Breast epithelium (tissue), 4 donors: ENCODE data around the gene NIPAL3. TPM values are rescaled to one million over a fixed set of nuclear protein-coding genes. Genes with fewer than 3 reads are reported as not detected.
A peak's percentile ranks its signal among the peaks of the same experiment; 100 is the strongest.

ENCODE experiments used
- DNase-seq, 2 donors: peaks; one replicate each; pipeline ENCODE4 v3.0.0-alpha.2; 2019; ENCODE audit warnings: low spot score in 2 of 2
- H3K27ac ChIP-seq, 2 donors: fragments of 200-600 bp; sonication (generic) in 1 of 2; one replicate each; pipeline ENCODE4 v1.5.1; 2016 to 2019; ENCODE audit warnings: mild to moderate bottlenecking in 1 of 2
- H3K27me3 ChIP-seq, 2 donors: fragments of 200-600 bp; sonication (generic) in 1 of 2; one replicate each; pipeline versions ENCODE4 v1.5.1 to v1.6.0; 2017 to 2019; ENCODE audit warnings: control low read depth in 1 of 2, mild to moderate bottlenecking in 1 of 2
- H3K36me3 ChIP-seq: fragments of 200-600 bp; one replicate; pipeline ENCODE4 v1.5.1; 2019
- H3K4me1 ChIP-seq, 2 donors: fragments of 200-600 bp; sonication (generic); one replicate each; pipeline ENCODE4 v1.5.1; 2016 to 2019; ENCODE audit warnings: control low read depth in 1 of 2
- H3K4me3 ChIP-seq, 3 donors: fragments of 200-600 bp; sonication (generic); 1 replicate in 2 of 3; 2 replicates in 1 of 3; pipeline ENCODE4 v1.5.1; 2016 to 2019; ENCODE audit warnings: mild to moderate bottlenecking in 3 of 3, moderate library complexity in 2 of 3
- H3K9me3 ChIP-seq, 2 donors: fragments of 200-600 bp; sonication (generic) in 1 of 2; one replicate each; pipeline ENCODE4 v1.5.1; 2016 to 2019; ENCODE audit warnings: control low read depth in 1 of 2
- CTCF ChIP-seq, 3 donors: fragments of 450-650 bp; IDR thresholded peaks; one replicate each; pipeline ENCODE4 v1.5.1; 2016 to 2017; ENCODE audit warnings: antibody characterized with exemption in 3 of 3, mild to moderate bottlenecking in 3 of 3, moderate library complexity in 3 of 3
- POLR2A ChIP-seq: fragments of 450-650 bp; IDR thresholded peaks from one replicate; pipeline ENCODE4 v1.6.1; 2016; ENCODE audit warnings: antibody characterized with exemption, mild to moderate bottlenecking, moderate library complexity
- POLR2AphosphoS5 ChIP-seq, 3 donors: sonication (generic); formaldehyde crosslinking; IDR thresholded peaks; one replicate each; pipeline ENCODE4 v1.6.1; 2017; ENCODE audit warnings: antibody characterized with exemption in 3 of 3
- intact Hi-C: fragments of 100-400 bp; cut with DNase I; formaldehyde crosslinking; loops from one replicate; pipeline ENCODE4 v1.15.1; 2023; ENCODE audit warnings: low total_unique reads
- total RNA-seq, 3 donors: library from RNA; depleted of rRNA; stranded (reverse); fragments of >200 nt; gene quantifications; one replicate each; pipeline ENCODE4 v1.1.0, GENCODE V29; 2016

Gene NIPAL3
- total RNA-seq, 3 donors from 2014 or later: 13.4 to 67.6 (median 28.5) TPM

- Histone ChIP-seq H3K36me3 (no peaks in the 10 kb centered on the region), H3K9me3 (peaks cover 0 to 4% of the 10 kb centered on the region in 2 donors), H3K27me3 (no peaks in the 10 kb centered on the region), H3K4me1 (no peaks in the 10 kb centered on the region), H3K4me3 (no peak overlapping the region), H3K27ac (no peak overlapping the region)
- TF ChIP-seq POLR2AphosphoS5 (IDR thresholded peaks at IDR 0.05) (no peak), POLR2A (no peak), CTCF (IDR thresholded peaks at IDR 0.05) (no peak)
- no peak for DNase-seq
- intact Hi-C loops: no loop called here
Observed at GRCh38 chr1:24493785-24494184, 78.2 kb downstream of the NIPAL3 start.

GRCh38 chr1:24498589-24498988 is 83.0 kb downstream of the NIPAL3 start:
- TF ChIP-seq POLR2AphosphoS5 (IDR thresholded peaks at IDR 0.05): no peak
- TF ChIP-seq POLR2A: no peak
- no peak for TF ChIP-seq CTCF (IDR thresholded peaks at IDR 0.05)
- intact Hi-C loops: no loop called here
- no peaks in the 10 kb centered on the region for H3K9me3 ChIP-seq
- H3K36me3 ChIP-seq: no peaks in the 10 kb centered on the region
- no peaks in the 10 kb centered on the region for H3K27me3 ChIP-seq
- H3K27ac ChIP-seq: no peak overlapping the region
- H3K4me1 ChIP-seq: no peaks in the 10 kb centered on the region
- no peak overlapping the region for H3K4me3 ChIP-seq
- DNase-seq: no peak

GRCh38 chr1:24500448-24501048 is 84.9 kb downstream of the NIPAL3 start:
- H3K4me3 ChIP-seq: no peak overlapping the region
- TF ChIP-seq POLR2A (no peak), CTCF (IDR thresholded peaks at IDR 0.05) (no peak), POLR2AphosphoS5 (IDR thresholded peaks at IDR 0.05) (no peak)
- intact Hi-C loops: no loop called here
- H3K9me3 ChIP-seq: no peaks in the 10 kb centered on the region
- H3K36me3 ChIP-seq: no peaks in the 10 kb centered on the region
- DNase-seq: no peak
- H3K27me3 ChIP-seq: no peaks in the 10 kb centered on the region
- H3K4me1 ChIP-seq: no peaks in the 10 kb centered on the region
- H3K27ac ChIP-seq: no peak overlapping the region

- intact Hi-C loops: no loop called here
- no peak for TF ChIP-seq POLR2AphosphoS5 (IDR thresholded peaks at IDR 0.05)
- no peak for TF ChIP-seq POLR2A
- DNase-seq: peak in 1 of 2 donors; percentile 22
- H3K9me3 ChIP-seq: no peaks in the 10 kb centered on the region
- peak overlapping the region; percentile 95 to 96 for H3K27ac ChIP-seq
- H3K27me3 ChIP-seq: no peaks in the 10 kb centered on the region
- no peaks in the 10 kb centered on the region for H3K4me1 ChIP-seq
- H3K36me3 ChIP-seq: no peaks in the 10 kb centered on the region
- peak overlapping the region; percentile 74 to 78 (median 74) for H3K4me3 ChIP-seq
Observed at GRCh38 chr1:24501371-24502064, 85.9 kb downstream of the NIPAL3 start.

- intact Hi-C loops: no loop called here
- no peaks in the 10 kb centered on the region for H3K36me3 ChIP-seq
- H3K27ac ChIP-seq: peak overlapping the region; percentile 95 to 96
- TF ChIP-seq POLR2AphosphoS5 (IDR thresholded peaks at IDR 0.05): peak; percentile 33 to 78 (median 47)
- TF ChIP-seq CTCF (IDR thresholded peaks at IDR 0.05): no peak
- TF ChIP-seq POLR2A: peak; percentile 14
- H3K4me1 ChIP-seq: no peaks in the 10 kb centered on the region
- H3K4me3 ChIP-seq: peak overlapping the region; percentile 74 to 78 (median 74)
- no peaks in the 10 kb centered on the region for H3K9me3 ChIP-seq
- no peaks in the 10 kb centered on the region for H3K27me3 ChIP-seq
- DNase-seq: peak; percentile 84 to 90
Observed at GRCh38 chr1:24502065-24502708, 86.6 kb downstream of the NIPAL3 start.
